GM23248 (cell line): ENCODE measurements around the gene DLL1.

Source experiments
- EZH2 ChIP-seq: fragments of 200-600 bp; sonication (generic); IDR thresholded peaks from 2 replicates; pipeline ENCODE4 v1.6.1; 2018; ENCODE audit warnings: antibody characterized with exemption, mild to moderate bottlenecking; ENCODE audit not compliant: insufficient read depth, poor library complexity, severe bottlenecking
- EZH2phosphoT487 ChIP-seq: fragments of 200-600 bp; sonication (generic); IDR thresholded peaks from 2 replicates; pipeline ENCODE4 v1.6.1; 2018; ENCODE audit warnings: antibody characterized with exemption, moderate library complexity, mild to moderate bottlenecking, low read depth; ENCODE audit not compliant: insufficient read depth

- TF ChIP-seq EZH2 (no peak), EZH2phosphoT487 (no peak)
Measured at GRCh38 chr6:170264086-170264485, 26.8 kb downstream of the DLL1 start.
